RPMI7951 (cell line): Measurements from ENCODE around the gene CLIP2. TPM values are rescaled to one million over a fixed set of nuclear protein-coding genes. Genes with fewer than 3 reads are reported as not detected.
"Not testable (repeated sequence)": the region's sequence is repeated elsewhere in the genome, so short reads cannot be mapped to it uniquely, and the experiment has no call there.

Source experiments
- DNase-seq: peaks from one replicate; pipeline ENCODE4 v3.0.0-alpha.2; 2012; ENCODE audit warnings: low read depth
- total RNA-seq: library from RNA; depleted of rRNA; stranded (reverse); fragments of >200 nt; shearing (Covaris generic); gene quantifications from 2 replicates; pipeline ENCODE4 v1.2.3, GENCODE V29; 2014

CLIP2 gene
- total RNA-seq, 1 experiment from 2014 or later: 7.8 TPM

DNA sequence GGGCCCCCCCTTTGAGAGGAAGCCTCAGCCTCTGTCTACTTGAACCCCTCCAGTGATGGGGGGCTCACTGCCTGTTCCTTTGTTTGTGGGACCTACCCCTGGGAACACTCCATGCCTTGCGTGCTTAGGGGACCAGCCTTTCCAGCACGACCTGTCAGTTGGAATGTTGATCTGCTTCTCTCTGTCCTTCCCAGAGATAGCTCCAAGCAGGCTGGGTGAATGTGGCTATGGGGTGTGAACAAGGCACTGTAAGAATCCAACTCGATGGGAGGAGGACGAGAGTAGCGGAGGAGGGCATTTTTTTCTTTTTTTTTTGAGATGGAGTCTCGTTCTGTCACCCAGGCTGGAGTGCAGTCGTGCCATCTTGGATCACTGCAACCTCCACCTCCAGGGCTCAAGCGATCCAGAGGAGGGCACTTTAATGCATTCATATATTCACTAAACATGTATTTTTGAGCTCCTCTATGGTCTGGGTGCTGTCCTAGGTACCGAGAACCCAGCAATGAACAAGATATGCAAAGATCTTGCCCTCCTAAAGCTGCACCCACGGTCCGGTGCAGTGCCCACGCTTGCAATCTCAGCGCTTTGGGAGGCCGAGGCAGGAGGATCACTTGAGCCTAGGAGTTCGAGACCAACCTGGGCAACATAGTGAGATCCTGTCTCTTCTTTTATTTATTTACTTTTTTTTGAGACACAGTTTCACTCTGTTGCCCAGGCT lies 8.5 kb downstream of the CLIP2 start:
- DNase-seq: no peak

DNA sequence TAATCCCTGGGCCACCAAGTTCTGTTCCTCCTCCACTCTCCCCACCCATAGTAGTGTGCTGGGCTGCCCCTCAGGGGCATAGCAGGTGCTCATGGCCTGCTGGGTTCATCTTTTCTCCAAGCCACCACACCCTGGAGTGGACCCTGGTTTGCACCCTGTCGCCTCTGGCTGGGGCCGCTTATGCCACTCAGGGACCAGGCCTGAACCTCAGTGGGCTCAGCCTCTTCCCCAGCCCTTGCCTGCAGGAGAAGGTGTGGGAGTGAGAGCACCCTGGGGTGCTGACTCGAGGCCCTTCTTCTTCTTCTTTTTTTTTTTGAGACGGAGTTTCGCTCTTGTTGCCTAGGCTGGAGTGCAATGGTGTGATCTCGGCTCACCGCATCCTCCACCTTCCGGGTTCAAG lies 10.2 kb downstream of the CLIP2 start:
- no peak for DNase-seq

GRCh38 chr7:74300926-74301325 lies 11.7 kb downstream of the CLIP2 start:
- no peak for DNase-seq

DNA sequence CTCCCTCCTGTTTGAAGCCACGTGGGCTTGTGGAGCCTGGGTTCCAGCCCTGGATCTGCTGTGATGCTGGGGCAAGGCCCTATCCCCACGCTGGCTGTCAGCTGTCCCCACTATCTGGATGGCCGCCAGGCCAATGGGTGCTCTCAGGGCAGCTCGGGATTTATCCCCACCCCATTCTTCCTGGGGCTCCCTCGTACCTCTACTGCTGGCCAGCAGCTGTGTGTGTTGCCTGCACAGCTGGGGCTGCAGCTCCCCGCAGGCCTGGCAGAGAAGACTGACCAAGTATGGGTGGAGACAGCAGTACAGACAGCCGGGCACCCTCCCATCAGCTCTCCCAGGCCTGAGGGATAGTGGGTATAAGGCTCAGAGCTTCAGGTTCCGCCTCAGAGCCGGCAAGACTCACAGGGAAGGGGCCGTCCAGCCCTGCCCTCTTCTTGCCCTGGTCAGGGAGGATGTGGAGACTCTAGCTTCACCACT lies 13.6 kb downstream of the CLIP2 start:
- peak; percentile 67 for DNase-seq

DNA sequence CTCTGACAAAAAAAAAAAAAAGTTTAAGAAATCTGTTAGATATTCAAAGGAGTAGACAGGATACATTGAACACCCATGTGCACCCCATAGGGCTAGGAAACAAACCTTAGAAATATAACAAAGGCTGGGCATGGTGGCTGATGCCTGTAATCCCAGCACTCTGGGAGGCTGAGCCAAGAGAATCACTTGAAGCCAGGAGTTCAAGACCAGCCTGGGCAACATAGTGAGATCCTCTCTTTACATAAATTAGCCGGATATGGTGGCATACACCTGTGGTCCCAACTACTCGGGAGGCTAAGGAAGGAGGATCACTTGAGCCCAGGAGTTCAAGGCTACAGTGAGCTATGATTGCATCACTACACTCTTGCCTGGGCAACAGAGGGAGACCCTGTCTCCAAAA lies 15.3 kb downstream of the CLIP2 start:
- DNase-seq: no peak

DNA sequence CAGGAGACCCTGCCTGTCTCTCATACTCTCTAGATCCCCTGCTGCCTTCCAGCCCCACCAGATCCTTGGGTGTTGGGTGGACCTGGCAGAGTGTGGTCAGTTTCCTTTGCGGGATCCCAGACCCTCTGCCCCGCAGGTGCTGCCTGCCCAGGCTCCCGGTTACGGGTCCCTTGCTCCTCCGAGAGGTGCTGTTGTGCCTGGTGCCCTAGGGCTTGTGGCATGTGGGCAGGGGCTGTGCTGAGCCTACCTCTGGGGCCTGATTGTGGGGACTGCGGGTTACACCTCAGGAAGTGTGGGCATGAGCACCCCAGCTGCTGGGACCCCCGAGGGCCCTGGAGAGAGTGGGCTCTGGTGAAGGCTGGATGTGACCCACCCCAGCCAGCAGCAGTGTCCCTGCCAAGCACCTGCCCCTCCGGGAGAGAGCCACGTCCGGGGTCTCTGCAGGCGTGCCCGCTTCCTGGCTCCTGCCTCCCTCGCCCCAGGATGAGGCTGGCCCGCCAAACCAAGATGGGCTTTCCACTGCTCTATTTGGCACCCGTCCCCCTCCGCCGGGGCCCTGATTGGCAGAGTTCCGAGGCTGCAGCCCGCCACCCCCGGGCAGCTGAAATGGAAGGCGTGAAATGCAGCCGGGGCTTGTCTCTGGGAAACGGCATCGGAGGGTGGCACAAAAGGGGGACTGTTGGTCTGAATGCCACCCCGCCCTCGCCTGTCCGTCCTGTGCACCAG lies 17.0 kb downstream of the CLIP2 start:
- peak; percentile 41 for DNase-seq

GRCh38 chr7:74306730-74307469 lies 17.7 kb downstream of the CLIP2 start:
- peak; percentile 92 for DNase-seq

DNA sequence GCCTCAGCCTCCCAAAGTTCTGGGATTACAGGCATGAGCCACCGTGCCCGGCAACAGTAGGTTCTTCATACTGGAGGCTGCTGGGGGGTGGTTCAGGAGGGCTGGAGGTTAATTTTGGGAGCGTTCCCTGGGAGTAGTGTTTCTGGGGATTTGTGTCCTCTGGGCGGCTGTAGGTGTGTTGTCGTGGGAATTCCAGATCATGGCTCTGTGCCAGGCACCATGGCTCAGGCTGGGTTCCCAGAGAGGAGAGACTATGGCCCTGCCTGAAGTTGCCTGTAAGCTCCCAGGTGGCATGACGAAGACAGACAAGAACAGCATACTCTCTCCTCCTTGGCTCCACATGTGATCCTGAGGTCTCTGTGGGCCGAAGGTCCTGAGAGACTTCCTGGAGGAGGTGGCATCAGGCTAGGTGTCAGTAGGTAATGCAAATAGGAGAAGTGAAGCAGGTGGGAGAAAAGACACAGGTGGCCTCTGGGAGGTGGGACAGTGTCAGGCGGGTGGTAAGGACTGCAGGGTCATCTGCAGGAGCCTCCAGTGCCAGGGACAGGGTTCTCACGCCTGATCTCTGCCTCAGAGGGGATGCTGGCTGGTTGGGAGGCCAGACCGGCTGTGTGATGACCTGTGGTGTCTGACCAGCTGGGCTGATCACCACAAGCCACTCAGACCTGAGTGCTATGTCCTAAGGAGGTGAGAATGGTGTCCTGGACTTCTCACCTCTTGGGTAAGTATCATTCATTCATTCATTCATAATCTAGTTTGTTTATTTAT lies 18.7 kb downstream of the CLIP2 start:
- no peak for DNase-seq

GRCh38 chr7:74309181-74309580 lies 20.0 kb downstream of the CLIP2 start:
- DNase-seq: no peak

DNA sequence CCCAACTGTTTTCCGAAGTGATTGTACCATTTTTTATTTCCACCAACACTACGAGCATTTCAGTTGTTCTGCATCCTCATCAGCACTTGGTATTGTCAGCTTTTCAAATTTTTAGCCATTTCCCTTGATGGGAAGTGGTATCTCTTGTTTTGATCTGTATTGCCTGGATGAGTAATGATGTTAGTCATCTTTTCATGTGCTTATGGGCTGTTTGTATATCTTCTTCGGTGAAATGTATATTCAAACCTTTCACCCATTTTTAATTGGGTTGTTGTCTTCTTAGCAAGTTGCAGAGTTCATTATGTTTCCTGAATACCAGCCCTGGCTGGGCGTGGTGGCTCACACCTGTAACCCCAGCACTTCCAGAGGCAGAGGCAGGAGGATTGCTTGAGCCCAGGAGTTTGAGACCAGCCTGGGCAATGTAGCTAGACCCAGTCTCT lies 22.1 kb downstream of the CLIP2 start:
- DNase-seq: peak; percentile 75

GRCh38 chr7:74312418-74313028 lies 23.3 kb downstream of the CLIP2 start:
- peak; percentile 57 for DNase-seq

- not testable (repeated sequence) for DNase-seq
These were observed 26.7 kb downstream of the CLIP2 start for GRCh38 chr7:74315891-74316290.

DNA sequence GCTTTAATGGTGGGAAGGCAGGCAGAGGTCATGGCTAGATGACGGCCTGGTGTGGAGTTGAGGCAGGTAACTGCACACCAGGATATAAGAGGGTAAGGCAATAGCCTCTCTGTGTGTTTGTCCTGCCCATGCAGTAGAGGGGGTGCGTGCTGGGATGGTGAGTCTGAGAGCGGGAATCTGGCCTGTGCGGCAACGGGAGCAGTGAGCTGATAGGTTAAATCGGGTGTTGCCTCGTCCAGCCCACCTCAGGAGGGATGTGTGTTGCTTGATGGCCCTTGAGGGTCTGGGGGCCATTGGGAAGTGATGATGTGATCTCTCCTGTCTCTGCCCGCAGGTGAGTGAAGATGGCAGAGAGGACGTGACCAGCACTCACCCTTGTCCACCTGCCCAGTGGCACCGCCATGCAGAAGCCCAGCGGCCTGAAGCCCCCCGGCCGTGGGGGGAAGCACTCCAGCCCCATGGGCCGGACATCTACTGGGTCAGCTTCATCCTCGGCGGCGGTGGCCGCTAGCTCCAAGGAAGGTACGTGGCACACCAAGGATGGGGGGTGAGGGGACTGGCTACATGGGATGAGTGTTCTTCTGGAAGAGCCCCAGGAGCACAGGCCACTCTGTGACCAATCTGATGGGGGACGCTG lies 28.1 kb downstream of the CLIP2 start:
- DNase-seq: no peak

GRCh38 chr7:74318043-74318442 lies 28.8 kb downstream of the CLIP2 start:
- no peak for DNase-seq

DNA sequence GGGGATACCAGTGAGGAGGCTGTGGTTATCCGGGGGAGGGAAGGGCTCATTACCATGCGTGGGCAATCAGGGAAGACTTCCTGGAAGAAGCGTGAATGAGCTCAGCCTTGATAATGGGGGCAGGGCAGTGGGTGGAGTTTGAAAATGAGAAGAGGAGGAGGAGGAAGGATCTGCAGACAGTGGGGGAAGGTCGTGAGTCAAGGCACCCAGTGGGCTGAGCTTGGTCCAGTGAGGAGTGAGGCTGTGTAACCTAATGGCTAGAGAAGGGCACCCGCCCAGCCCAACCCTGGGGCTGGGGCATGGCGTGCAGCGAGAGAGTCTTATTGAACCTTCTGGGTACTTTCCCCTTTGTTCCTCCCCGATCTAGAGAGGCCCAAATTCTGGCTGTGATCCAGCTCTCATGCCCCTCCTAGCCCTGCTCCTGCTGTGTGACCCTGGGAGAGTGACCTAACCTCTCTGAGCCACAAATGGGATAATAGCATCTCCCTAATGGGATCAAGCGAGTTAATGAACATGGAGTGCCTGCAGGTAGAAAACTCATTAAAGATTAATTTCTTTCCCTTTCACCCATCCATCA lies 31.5 kb downstream of the CLIP2 start:
- no peak for DNase-seq

GRCh38 chr7:74322892-74323291 lies 33.7 kb downstream of the CLIP2 start:
- DNase-seq: not testable (repeated sequence)

DNA sequence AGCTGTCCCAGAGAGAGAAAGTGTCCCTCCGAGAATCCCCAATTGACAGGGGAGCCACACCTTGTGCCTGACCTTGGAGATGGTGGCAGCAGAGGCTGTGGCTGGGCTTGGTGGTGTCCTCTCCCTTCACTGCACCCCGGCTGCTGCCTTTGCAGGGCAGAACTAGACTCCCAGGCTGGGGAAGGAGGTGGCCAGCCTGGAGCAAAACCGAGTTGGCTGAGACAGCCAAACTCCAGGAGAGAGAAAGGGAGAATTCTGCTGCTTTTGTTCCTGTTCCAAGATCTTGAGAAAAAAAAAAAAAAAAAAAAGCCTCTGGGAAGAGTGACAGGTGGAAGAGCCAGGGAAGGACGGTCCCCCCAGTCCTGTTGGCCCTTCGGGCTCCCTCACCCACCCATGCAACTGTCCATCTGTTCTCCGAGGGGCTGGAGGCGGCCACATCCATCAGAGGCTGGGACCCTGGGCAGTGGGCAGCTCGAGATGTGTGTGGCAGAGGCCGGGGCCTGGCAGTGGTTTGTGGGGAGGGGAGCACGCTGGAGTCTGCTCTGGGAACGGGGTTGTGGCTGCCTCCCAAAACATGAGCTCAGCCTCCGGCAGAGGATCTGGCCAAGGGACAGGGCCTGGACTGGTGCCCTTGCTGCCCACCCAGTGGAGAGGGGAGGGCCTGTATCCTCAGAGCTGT lies 35.5 kb downstream of the CLIP2 start:
- DNase-seq: no peak

GRCh38 chr7:74325210-74325565 lies 36.0 kb downstream of the CLIP2 start:
- no peak for DNase-seq

DNA sequence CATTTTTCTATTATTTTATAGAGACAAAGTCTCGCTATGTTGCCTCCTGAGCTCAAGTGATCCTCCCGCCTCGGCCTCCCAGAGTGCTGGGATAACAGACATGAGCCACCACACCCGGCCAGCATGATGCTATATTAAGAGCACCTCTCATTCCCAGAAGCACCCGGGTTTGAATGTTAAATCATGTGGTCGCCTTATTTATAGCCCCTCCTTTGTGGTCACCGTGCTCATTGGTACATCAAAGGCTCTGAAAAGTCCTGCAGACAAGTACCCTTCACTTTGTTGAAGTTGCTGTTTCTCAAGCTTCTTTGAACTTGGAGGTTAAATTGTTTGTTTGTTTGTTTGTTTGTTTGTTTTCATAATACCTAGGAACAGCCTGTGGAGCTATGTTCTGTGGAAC lies 40.0 kb downstream of the CLIP2 start:
- no peak for DNase-seq
